Activated CD4-positive, alpha-beta T cell treated with anti-CD3 and anti-CD28 coated beads for 24 hours (primary cell): ENCODE measurements around the gene ART1.

ENCODE experiments used
- DNase-seq, 2 donors: peaks; one replicate each; pipeline ENCODE4 v3.0.0-alpha.2; 2020; ENCODE audit warnings: low read depth in 2 of 2

ART1 gene

DNA sequence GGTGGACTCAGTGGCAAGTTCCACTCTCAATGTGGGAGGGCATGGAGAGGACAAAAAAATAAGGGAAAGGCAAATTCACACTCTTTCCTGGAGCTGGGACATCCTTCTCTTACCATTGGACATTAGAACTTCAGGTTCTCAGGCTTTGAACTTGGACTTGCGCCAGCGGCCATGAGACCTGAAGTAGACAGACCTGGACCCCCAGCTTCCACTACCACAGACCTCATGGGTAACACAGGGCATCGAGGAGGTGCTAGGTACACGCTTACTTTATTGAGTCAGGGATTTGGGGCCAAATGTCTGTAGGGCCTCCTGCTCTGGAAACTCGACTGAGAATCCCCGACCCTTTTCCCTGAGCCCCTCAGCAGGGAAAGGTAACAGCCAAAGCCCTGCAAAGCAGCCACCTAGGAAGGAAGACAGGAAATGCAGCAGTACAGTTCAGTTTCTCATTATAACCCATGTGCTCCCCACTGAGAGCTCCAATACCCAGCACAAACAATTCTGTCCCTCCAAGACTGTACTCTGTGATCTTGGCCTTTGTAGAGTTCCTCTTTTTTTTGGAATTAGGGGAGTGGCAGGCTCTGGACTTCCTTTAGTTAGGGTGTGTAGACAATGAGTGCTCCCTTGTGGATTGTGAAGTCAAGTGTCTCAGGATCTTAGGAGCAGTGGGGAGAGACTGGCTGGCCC is 20.6 kb downstream of the ART1 start:
- no peak for DNase-seq

DNA sequence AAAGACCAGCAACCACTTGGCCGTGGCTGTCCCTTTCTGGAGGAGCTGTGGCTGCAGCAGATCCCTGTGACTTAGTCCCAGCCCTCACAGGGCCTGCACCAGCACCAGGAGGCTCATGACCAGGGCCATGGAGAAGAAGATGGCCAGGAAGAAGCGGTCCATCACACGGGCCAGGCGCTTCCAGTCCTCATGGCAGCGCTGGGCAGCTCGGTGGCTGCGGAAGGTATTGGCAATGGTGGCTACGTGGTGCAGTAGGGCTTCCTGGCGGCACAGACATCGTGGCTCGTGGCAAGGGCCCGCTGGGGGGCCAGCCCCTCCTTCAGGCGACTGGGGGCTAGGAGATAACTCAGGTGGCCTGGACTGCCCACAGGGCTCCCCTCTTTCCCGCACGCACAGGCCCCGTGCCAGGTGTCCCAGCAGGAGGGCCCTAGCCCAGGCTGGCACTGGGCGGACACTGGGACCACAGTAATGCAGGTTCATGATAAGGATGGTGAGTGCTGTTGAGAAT is 21.1 kb downstream of the ART1 start:
- DNase-seq, result no peak

GRCh38 chr11:3667149-3668035 is 22.5 kb downstream of the ART1 start:
- DNase-seq, result no peak

GRCh38 chr11:3669128-3669527 is 24.2 kb downstream of the ART1 start:
- no peak for DNase-seq

GRCh38 chr11:3669742-3670183 is 24.8 kb downstream of the ART1 start:
- DNase-seq, result no peak

- no peak for DNase-seq
These were observed 26.7 kb downstream of the ART1 start, which contains the start of gene CHRNA10 for GRCh38 chr11:3671334-3672254. Gene CHRNA10, minus strand, starts transcription at chr11:3671384. Its CDS starts 72 bp downstream, at chr11:3671312.

GRCh38 chr11:3674189-3674588 is 29.3 kb downstream of the ART1 start:
- DNase-seq, result no peak

GRCh38 chr11:3675971-3676370 is 31.0 kb downstream of the ART1 start:
- no peak for DNase-seq

DNA sequence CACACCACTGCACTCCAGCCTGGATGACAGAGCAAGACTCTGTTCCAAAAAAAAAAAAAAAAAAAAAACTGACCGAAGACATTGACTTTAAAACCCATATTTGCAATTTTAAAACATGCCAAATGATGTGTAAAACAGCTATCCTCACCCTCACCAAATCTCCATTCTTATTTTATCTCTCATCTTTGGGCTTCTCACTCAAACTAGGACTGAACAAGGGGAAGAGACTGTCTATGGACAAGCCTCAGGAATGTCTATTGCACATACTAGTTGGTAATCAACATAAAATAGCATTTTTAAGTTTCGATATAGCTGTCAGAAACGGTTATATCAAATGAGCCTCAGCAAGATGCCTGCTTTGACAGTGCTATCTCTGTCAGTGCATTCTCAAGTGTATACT is 34.1 kb downstream of the ART1 start:
- DNase-seq, result no peak

GRCh38 chr11:3683039-3683438 is 38.1 kb downstream of the ART1 start:
- no peak for DNase-seq

DNA sequence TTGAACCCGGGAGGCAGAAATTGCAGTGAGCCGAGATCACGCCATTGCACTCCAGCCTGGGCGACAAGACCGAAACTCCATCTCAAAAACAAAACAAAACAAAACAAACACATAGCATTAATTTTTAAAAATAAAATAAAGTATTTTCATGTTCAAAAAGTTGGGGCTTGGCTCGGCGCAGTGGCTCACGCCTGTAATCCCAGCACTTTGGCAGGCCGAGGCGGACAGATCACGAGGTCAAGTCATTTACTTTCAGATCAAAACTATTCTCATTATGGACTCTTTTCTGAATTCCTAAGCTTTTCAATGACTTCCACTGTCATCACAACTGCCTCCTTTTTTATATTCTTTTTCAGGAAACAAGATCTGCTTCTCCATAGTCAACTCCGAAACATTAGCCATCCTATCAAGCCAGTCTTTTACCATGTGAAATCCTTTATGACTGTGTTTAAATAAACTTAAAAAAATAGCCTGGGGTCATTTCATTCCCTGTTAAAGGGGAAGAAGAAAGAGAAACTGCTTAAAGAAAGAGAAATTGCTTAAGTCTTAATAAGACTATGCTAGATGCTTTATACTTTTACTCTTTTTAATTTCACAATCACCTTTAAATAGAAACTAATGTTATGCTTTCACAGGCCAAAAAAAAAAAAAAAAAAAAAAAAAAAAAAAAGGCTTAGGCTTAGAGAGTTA is 39.3 kb downstream of the ART1 start:
- DNase-seq, result no peak

DNA sequence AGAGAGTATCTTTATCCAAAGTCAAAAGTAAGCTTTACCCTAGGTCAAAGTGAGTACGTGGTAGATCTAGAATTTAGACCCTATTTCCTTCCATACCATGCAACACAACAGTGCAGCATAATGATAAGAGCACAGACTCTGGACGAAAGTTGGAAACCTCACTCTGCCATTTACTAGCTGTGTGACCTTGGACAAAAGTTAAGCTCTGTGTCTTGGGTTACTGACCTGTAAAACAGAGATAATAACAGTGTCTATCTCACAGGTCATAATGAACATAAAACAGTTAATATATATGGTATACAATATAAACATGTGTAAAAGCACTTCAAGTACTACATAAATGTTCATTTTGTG is 39.9 kb downstream of the ART1 start:
- no peak for DNase-seq

DNA sequence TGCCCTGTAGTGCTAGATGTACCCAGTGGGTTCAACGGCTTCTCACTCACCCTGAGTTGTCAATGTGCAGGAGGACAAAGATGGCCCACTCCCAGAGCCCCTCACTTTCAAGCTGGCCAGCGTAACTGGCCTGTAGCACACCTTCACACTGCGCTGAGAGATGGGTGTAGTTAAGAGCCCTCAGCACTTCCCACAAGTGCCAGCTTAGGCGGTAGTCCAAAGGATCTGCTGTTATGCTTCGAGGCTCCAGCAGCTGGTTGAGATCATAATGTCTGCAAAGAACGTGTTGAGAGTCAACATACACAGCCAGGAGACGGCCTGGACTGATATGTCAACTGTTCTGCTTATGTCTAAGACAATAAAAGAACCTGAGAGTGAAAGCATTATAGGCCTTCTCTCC is 41.0 kb downstream of the ART1 start:
- no peak for DNase-seq

DNA sequence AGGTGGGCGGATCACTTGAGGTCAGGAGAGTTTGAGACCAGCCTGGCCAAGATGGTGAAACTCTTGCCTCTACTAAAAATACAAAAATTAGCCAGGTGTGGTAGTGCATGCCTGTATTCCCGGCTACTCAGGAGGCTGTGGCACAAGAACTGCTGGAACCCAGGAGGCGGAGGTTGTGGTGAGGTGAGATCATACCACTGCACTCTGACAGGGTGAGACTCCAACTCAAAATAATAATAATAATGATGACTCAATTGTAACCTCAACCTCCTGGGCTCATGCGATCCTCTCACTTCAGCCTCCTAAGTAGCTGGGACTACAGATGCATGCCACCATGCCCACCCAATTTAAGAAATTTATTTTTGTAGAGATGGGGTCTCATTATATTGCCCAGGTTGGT is 41.8 kb downstream of the ART1 start:
- no peak for DNase-seq

DNA sequence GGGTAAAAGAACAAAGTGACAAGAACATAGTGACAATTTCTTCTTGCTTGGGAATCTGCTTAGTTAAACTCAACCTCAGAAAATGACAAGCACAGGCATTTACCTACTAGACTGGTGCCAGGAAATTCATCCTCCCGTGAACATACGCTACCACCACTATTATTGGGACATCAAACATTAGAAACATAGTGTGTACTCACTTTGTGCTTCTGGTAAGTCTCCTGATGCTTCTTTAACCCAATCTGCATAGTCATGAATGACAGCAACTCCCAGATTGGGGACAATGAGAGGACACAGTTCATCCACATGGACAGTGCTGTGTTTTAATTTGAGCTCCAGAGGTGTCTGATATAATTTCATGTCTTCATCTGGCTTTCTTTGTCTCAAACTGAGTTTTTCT is 55.5 kb downstream of the ART1 start:
- DNase-seq, result no peak

DNA sequence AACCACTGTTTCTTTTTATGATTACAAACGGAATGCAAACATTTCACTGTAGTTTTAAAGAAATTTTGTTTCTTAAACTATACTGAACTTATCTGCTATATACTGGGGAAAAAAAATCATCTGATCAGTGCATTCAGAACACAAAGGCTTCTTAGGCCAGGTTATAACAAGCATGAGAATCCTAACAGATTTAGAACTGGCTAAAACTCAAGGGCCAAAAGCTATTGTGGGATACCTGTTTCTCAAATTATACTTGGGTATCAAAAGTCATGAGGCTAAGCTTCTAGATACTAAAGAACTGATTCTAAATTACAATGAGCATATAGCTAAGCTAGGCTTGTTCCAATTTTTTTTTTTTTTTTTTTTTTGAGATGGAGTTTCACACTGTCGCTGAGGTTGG is 56.0 kb downstream of the ART1 start:
- DNase-seq, result no peak

DNA sequence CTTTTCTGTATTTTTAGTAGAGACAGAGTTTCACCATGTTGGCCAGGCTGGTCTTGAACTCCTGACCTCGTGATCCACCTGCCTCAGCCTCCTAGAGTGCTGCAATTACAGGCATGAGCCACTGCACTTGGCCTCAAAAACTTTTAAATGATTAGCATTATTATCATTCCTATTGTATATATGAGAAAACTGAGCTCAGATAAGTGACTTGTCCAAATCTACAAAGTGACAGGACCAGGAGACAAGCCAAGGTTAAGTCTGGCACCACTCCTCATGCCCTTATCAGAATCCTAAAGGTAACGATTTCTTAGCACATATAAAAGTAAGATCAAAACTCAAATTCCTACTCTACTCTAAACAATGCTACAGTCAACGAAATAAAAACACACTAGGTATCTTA is 58.5 kb downstream of the ART1 start:
- DNase-seq, result no peak

DNA sequence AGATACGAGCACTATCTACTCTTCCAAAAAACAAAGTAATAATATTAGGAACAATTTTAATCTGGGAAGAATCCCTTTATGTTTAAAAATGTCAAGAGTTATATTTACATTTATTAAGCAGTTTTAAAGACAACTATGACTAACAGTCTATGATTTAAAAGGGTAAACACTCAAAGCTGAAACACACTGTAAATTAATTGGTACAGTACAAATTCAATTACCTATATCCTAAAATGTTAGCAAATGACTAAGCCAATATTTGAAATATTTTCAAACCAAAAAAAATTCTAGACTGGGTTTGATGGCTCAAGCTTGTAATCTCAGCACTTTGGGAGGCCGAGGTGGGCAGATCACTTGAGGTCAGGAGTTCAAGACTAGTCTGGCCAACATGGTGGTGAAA is 62.2 kb downstream of the ART1 start:
- DNase-seq, result no peak

DNA sequence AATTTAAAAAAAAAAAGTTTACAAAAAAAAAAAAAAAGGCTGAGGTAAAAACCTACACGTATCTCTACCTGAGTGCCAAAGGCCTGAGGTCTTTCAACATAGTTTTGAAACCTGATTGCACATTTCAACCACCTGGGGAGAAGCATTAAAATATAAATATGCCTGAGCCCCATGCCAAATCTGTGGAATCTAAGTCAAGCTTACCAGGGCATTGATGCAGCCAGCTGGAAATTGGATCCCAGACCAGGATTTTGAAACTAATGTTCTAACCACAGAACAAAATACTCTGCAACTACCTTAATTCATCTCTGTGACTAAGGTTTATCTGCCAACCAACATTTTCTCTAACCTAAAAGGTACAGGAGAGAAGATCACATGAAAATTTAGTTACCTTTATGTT is 65.0 kb downstream of the ART1 start:
- DNase-seq, result no peak

DNA sequence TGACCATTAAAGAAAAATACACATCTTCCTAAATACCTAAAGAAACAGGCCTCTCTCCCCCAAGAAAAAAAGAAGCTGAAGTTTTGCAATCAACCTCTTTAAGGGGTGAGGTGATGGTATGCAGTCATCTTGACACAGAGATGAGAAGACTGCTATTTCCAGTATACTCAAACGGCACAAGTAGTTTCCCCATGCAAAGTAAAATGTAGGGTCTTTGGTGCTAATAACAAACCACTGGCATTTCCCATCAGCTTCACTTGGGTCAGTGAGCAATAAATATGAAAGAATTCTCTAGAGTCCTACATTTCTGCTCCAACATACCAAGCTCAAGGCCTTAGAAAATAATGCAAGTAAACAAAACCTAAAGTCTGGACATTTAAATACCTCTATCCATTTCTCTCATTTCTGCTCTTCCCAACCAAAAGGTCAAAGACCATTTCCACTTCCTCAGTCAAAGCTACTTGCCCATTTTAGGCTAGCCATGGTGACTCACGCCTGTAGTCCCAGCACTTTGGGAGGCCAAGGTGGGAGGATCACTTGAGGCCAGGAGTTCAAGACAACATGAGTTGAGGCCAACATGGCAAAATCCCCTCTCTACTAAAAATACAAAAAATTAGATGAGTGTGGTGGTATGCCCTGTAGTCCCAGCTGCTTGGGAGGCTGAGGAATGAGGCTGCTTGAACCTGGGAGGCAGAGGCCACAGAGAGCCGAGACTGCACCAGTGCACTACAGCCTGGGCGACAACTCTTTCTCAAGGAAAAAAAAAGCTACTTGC is 65.7 kb downstream of the ART1 start:
- DNase-seq, result no peak

GRCh38 chr11:3712274-3712673 is 67.3 kb downstream of the ART1 start:
- no peak for DNase-seq
